Fibroblast of skin of right biceps (primary cell): ENCODE measurements around the gene ARHGAP28.

ENCODE experiments used
- DNase-seq: peaks from one replicate; pipeline ENCODE4 v3.0.0-alpha.2; 2013

The ARHGAP28 gene

GRCh38 chr18:6963452-6964097 lies 234.1 kb downstream of the ARHGAP28 start:
- DNase-seq, result no peak
